Adrenal gland (tissue), 12 donors: ENCODE measurements around the gene LPIN1. TPM values are rescaled to one million over a fixed set of nuclear protein-coding genes. Genes with fewer than 3 reads are reported as not detected.

Source experiments
- DNase-seq, 7 donors: peaks; one replicate each; pipeline ENCODE4 v3.0.0-alpha.2; 2019 to 2020
- H3K27ac ChIP-seq, 5 donors: fragments of 200-600 bp; sonication (generic) in 4 of 5; 1 replicate in 3 of 5; 2 replicates in 2 of 5; pipeline versions ENCODE4 v1.5.1 to v1.8.0; 2016 to 2020; ENCODE audit warnings: mild to moderate bottlenecking in 1 of 5
- H3K27me3 ChIP-seq: fragments of 200-600 bp; 2 replicates; pipeline ENCODE4 v1.8.0; 2021
- H3K36me3 ChIP-seq, 2 donors: fragments of 200-600 bp; replicated peaks in 1 of 2; 1 replicate in 1 of 2; 2 replicates in 1 of 2; pipeline versions ENCODE4 v1.5.1 to v1.8.0; 2018 to 2022
- H3K4me1 ChIP-seq, 2 donors: fragments of 200-600 bp; replicated peaks in 1 of 2; 1 replicate in 1 of 2; 2 replicates in 1 of 2; pipeline versions ENCODE4 v1.5.1 to v1.8.0; 2018 to 2021
- H3K4me3 ChIP-seq, 4 donors: fragments of 200-600 bp; sonication (generic) in 3 of 4; one replicate each; pipeline ENCODE4 v1.5.1; 2016 to 2018
- H3K9me3 ChIP-seq, 3 donors: fragments of 200-600 bp; sonication (generic) in 1 of 3; replicated peaks in 1 of 3; 1 replicate in 2 of 3; 2 replicates in 1 of 3; pipeline versions ENCODE4 v1.5.1 to v1.8.0; 2016 to 2021
- POLR2A ChIP-seq, 2 donors: fragments of 450-650 bp; IDR thresholded peaks; one replicate each; pipeline ENCODE4 v1.6.1; 2017; ENCODE audit warnings: antibody characterized with exemption in 2 of 2, mild to moderate bottlenecking in 2 of 2, moderate library complexity in 1 of 2
- WGBS, 4 donors: extraction: QIAGEN DNeasy Blood & Tissue Kit in 2 of 4; methylation state at CpG; one replicate each; pipeline versions ENCODE4 v1.1.5 to v1.1.7; 2013 to 2017; 5-methylcytosine and 5-hydroxymethylcytosine counted together
- intact Hi-C, 2 donors: fragments of 100-400 bp; cut with DNase I; formaldehyde crosslinking; loops; one replicate each; pipeline versions ENCODE4 v1.14.1 to v1.15.0; 2022 to 2023
- polyA plus RNA-seq, 3 donors: library from polyadenylated mRNA; stranded (reverse); fragments of 200-250 nt in 2 of 3; fragments of 350-450 nt in 1 of 3; fragmentation: Illumina TruSeq in 1 of 3; extraction: RNeasy Lipid Tissue Mini Kit (QIAGEN cat#74804) in 1 of 3; gene quantifications; one replicate each; pipeline ENCODE4 v1.2.3, GENCODE V29; 2013 to 2014
- total RNA-seq, 9 donors: library from RNA; depleted of rRNA in 4 of 9; stranded (reverse); fragments of >200 nt in 4 of 9; fragments of 120-200 nt in 1 of 9; fragmentation: NEBNext Ultra II Directional in 1 of 9; extraction: Animal tissue kit (Norgen Biotek cat#: 25700) in 1 of 9; gene quantifications; one replicate each; pipeline versions ENCODE4 v1.1.0 to v1.2.4, GENCODE V29; 2013 to 2023
- TF ChIP-seq, protein P1 (sequence below), 6 experiments: fragments of 450-650 bp in 4 of 6; fragments of 200-600 bp in 2 of 6; sonication (generic) in 1 of 6; IDR thresholded peaks; 1 replicate in 5 of 6; 2 replicates in 1 of 6; pipeline versions ENCODE4 v1.5.1 to v1.8.0; 2016 to 2021; ENCODE audit warnings: antibody characterized with exemption in 6 of 6, mild to moderate bottlenecking in 2 of 6, moderate library complexity in 1 of 6
- donor health status: healthy with polysubstance abuse.
- donor health status: Bipolar disorder and iron deficiency.
- donor health status: DM: yes; HTN: yes; CAD: no.
- donor health status: DM: no; HTN: no; CAD: no.
- donor health status: DM: no; HTN: no; CAD: no.
- donor health status: DM: yes; HTN: yes; CAD: no.

Gene LPIN1
- total and polyA plus RNA-seq, 12 donors, result 17.0 to 58.5 (median 36.8) TPM

- Histone ChIP-seq H3K36me3 (peaks cover 0 to 52% of the 10 kb centered on the region in 2 donors), H3K4me1 (peaks cover 4 to 6% of the 10 kb centered on the region in 2 donors), H3K4me3 (no peak overlapping the region), H3K27me3 (no peaks in the 10 kb centered on the region), H3K27ac (peak overlapping the region in 2 of 5 donors; percentile 18 to 46), H3K9me3 (no peaks in the 10 kb centered on the region)
- TF ChIP-seq, protein P1, sequence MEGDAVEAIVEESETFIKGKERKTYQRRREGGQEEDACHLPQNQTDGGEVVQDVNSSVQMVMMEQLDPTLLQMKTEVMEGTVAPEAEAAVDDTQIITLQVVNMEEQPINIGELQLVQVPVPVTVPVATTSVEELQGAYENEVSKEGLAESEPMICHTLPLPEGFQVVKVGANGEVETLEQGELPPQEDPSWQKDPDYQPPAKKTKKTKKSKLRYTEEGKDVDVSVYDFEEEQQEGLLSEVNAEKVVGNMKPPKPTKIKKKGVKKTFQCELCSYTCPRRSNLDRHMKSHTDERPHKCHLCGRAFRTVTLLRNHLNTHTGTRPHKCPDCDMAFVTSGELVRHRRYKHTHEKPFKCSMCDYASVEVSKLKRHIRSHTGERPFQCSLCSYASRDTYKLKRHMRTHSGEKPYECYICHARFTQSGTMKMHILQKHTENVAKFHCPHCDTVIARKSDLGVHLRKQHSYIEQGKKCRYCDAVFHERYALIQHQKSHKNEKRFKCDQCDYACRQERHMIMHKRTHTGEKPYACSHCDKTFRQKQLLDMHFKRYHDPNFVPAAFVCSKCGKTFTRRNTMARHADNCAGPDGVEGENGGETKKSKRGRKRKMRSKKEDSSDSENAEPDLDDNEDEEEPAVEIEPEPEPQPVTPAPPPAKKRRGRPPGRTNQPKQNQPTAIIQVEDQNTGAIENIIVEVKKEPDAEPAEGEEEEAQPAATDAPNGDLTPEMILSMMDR (IDR thresholded peaks at IDR 0.05), result peak in 2 of 6 experiments; percentile 16 to 17
- no peak for TF ChIP-seq POLR2A (IDR thresholded peaks at IDR 0.05)
- 66 to 78% (median 70%) methylated on average over 11 of the region's 11 CpGs for WGBS, 4 donors
- peak in 6 of 7 donors; percentile 18 to 75 (median 58) for DNase-seq
- intact Hi-C loops, result no loop called here
Measured at GRCh38 chr2:11807156-11808015, 61.0 kb downstream of the LPIN1 start.

DNA sequence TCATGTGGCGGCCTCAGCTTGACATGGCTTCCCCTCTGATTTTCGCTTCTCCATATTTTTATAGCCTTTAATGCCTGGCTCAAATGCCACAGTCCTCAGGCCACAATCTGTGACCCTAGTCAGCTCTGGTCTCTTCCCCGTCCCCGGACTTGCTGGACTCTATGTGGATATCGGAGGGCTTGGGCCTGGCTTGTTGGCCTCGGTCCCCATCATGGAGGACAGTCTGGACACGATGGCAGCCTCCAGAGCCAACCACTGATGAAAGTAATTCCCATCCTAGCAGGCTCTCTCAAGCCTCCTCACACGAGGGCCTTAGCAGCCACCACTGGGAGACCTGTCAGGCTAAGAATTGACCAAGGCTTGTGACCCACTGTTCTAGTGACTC is 61.6 kb downstream of the LPIN1 start:
- WGBS, 4 donors, result 96 to 100% (median 97%) methylated on average over 8 of the region's 8 CpGs
- DNase-seq, result peak in 2 of 7 donors; percentile 11 to 42

DNA sequence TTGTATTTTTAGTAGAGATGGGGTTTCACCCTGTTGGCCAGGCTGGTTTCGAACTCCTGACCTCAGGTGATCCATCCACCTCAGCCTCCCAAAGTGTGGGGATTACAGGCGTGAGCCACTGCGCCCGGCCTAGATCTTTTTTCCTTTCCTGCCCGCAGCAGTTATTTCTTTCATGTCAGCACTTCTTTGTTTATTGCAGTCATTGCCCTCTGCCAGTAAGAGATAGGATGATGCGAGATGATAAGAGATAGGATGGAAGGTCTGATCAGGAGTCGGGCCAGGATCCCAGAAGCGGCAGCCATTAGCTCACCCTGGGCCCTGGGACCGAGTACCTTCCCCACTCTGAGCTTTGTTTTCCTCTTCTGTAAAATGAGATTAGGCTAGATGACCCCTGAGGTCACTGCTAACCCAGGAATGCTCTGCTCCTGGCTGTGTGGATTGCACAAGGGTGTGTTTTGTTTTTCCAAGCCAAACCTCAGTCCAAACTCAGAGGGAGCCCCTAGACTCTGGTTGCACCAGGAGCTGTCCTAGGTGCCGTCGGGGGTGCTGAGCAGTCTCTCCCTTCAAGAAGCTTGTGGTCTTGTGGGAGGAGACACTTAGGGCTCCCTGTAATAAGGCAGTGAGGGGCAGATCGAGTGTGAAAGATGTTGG is 63.3 kb downstream of the LPIN1 start:
- H3K27me3 ChIP-seq, result no peaks in the 10 kb centered on the region
- peaks cover 4 to 6% of the 10 kb centered on the region in 2 donors for H3K4me1 ChIP-seq
- H3K4me3 ChIP-seq, result no peak overlapping the region
- peak in 2 of 7 donors; percentile 16 to 42 for DNase-seq
- H3K9me3 ChIP-seq, result no peaks in the 10 kb centered on the region
- intact Hi-C loops, result no loop called here
- TF ChIP-seq, protein P1 (IDR thresholded peaks at IDR 0.05), result no peak
- no peak for TF ChIP-seq POLR2A (IDR thresholded peaks at IDR 0.05)
- peaks cover 0 to 29% of the 10 kb centered on the region in 2 donors for H3K36me3 ChIP-seq
- no peak overlapping the region for H3K27ac ChIP-seq
- WGBS, 4 donors, result 80 to 89% (median 86%) methylated on average over 10 to 12 of the region's 12 CpGs

More for the DNA sequence above, 61.6 kb downstream of the LPIN1 start:
- Histone ChIP-seq H3K27ac (peak overlapping the region in 1 of 5 donors; percentile 24), H3K9me3 (no peaks in the 10 kb centered on the region), H3K36me3 (peaks cover 0 to 45% of the 10 kb centered on the region in 2 donors), H3K27me3 (no peaks in the 10 kb centered on the region), H3K4me3 (no peak overlapping the region), H3K4me1 (peaks cover 4 to 6% of the 10 kb centered on the region in 2 donors)
- TF ChIP-seq POLR2A (IDR thresholded peaks at IDR 0.05), result no peak
- TF ChIP-seq, protein P1 (IDR thresholded peaks at IDR 0.05), result no peak
- intact Hi-C loops, result no loop called here

DNA sequence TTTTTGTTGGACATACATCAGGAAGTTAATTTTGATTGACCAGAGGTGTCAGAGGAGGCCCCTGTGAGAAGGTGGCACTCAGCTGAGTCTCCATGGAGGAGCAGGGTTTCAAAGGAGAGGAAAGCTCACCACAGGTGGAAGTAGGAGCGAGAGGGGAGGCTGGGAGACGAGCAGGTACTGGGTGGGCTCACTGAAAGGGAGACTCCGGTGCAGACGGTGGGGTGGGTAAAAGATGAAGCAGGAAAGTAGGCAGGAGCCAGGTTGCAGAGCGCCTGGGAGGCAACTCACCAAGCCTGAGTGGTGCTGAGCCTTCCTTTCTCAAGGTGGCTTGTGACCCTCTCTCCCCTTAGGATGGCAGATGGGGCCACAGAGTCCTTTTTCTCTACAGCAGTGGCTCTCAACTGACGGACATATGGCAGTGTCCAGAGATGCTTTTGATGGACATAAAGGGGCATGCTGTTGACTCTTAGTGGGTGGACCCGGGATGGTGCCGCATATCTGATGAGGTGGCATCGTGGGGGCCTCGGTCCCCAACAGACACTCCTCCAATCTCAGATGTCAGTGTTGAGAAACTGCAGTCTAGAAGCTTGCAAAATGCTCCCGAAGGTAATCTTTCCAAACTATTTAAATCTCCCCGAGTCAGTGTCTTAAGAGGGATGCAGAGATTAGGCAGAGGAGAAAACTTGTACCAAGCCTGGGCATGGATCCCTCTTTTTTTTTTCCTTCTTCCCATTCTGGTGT is 64.0 kb downstream of the LPIN1 start:
- H3K4me3 ChIP-seq, result no peak overlapping the region
- DNase-seq, result peak in 2 of 7 donors; percentile 13 to 35
- TF ChIP-seq, protein P1 (IDR thresholded peaks at IDR 0.05), result no peak
- TF ChIP-seq POLR2A (IDR thresholded peaks at IDR 0.05), result no peak
- H3K27ac ChIP-seq, result no peak overlapping the region
- no peaks in the 10 kb centered on the region for H3K27me3 ChIP-seq
- intact Hi-C loops, result no loop called here
- H3K4me1 ChIP-seq, result peaks cover 4 to 6% of the 10 kb centered on the region in 2 donors
- WGBS, 4 donors, result 92 to 97% (median 95%) methylated on average over 11 to 12 of the region's 12 CpGs
- no peaks in the 10 kb centered on the region for H3K9me3 ChIP-seq
- H3K36me3 ChIP-seq, result peaks cover 0 to 29% of the 10 kb centered on the region in 2 donors
